ENCODE measurements around the gene SERPINA4. TPM values are rescaled to one million over a fixed set of nuclear protein-coding genes. Genes with fewer than 3 reads are reported as not detected.

SERPINA4 gene
- total and polyA plus RNA-seq, 2 of the 13 experiments (the other 11 are each of a cell fraction or from before 2014, with no cell fraction given): 39.1 to 57.8 TPM

GRCh38 chr14:94572637-94573303 is 11.5 kb downstream of the SERPINA4 start (continued):
- peak; percentile 71 for TF ChIP-seq RERE (CRISPR knock-in tag; IDR thresholded peaks at IDR 0.05; ENCODE audit: low read depth)
- no peak for TF ChIP-seq MXD3 (CRISPR knock-in tag; IDR thresholded peaks at IDR 0.05)
- TF ChIP-seq ZNF549 (CRISPR knock-in tag; IDR thresholded peaks at IDR 0.05): no peak
- peak; percentile 28; the same call in 1 of the 2 replicates for TF ChIP-seq ZNF792 (CRISPR knock-in tag; IDR thresholded peaks at IDR 0.05)
- TF ChIP-seq ZNF816 (CRISPR knock-in tag; IDR thresholded peaks at IDR 0.05; ENCODE audit: borderline replicate concordance): no peak
- TF ChIP-seq U2AF1 (optimal IDR thresholded peaks at IDR 0.05; ENCODE audit: low read depth, low read length): no peak
- TF ChIP-seq PHF20 (CRISPR knock-in tag; IDR thresholded peaks at IDR 0.05): 0 out of 2 replicates have a peak, but pooled peaks have one; percentile 14
- TF ChIP-seq ZMAT3 (CRISPR knock-in tag; conservative IDR thresholded peaks at IDR 0.05): 0 out of 2 replicates have a peak, but pooled peaks have one; percentile 29
- peak; percentile 59 for TF ChIP-seq HDAC1 (CRISPR knock-in tag; IDR thresholded peaks at IDR 0.05)
- peak; percentile 54; the same call in 1 of the 2 replicates for TF ChIP-seq MYPOP (CRISPR knock-in tag; IDR thresholded peaks at IDR 0.05)
- no peak for TF ChIP-seq ZNF740 (CRISPR knock-in tag; IDR thresholded peaks at IDR 0.05)
- TF ChIP-seq SRY (CRISPR knock-in tag; IDR thresholded peaks at IDR 0.05): no peak
- peak; percentile 93 for TF ChIP-seq TFAP4 (IDR thresholded peaks at IDR 0.05; ENCODE audit: borderline replicate concordance, low read depth)
- TF ChIP-seq HCFC1 (IDR thresholded peaks at IDR 0.05; ENCODE audit: low read depth, low read length): no peak
- TF ChIP-seq NFE2L2 (IDR thresholded peaks at IDR 0.05; ENCODE audit: low read length): no peak
- TF ChIP-seq PAF1 (CRISPR knock-in tag; IDR thresholded peaks at IDR 0.05): no peak
- no peak for TF ChIP-seq ZNF713 (CRISPR knock-in tag; IDR thresholded peaks at IDR 0.05)
- no peak; the same call in 1 of the 2 replicates for TF ChIP-seq ZNF543 (CRISPR knock-in tag; IDR thresholded peaks at IDR 0.05)
- TF ChIP-seq MAFG (CRISPR knock-in tag; IDR thresholded peaks at IDR 0.05): no peak
- TF ChIP-seq ZNF296 (CRISPR knock-in tag; conservative IDR thresholded peaks at IDR 0.05): no peak
- peak; percentile 53; the same call in 1 of the 2 replicates for TF ChIP-seq JUN (CRISPR knock-in tag; IDR thresholded peaks at IDR 0.05)
- TF ChIP-seq ZNF850 (CRISPR knock-in tag; conservative IDR thresholded peaks at IDR 0.05): no peak
- TF ChIP-seq SMAD3 (CRISPR knock-in tag; IDR thresholded peaks at IDR 0.05): no peak

All from HepG2 (cell line).